Stimulated activated CD8-positive, alpha-beta memory T cell treated with anti-CD3 and anti-CD28 coated beads, Interleukin-12 subunit alpha, Interleukin-12 subunit beta, amount 100 ng/mL, for 4 hours (primary cell): Measurements from ENCODE around the gene B4GALNT3.
"Not testable (repeated sequence)": the region's sequence is repeated elsewhere in the genome, so short reads cannot be mapped to it uniquely, and the experiment has no call there.

Source experiments
- DNase-seq: peaks from one replicate; pipeline ENCODE4 v3.0.0-alpha.2; 2020; ENCODE audit warnings: low read depth

The B4GALNT3 gene

DNA sequence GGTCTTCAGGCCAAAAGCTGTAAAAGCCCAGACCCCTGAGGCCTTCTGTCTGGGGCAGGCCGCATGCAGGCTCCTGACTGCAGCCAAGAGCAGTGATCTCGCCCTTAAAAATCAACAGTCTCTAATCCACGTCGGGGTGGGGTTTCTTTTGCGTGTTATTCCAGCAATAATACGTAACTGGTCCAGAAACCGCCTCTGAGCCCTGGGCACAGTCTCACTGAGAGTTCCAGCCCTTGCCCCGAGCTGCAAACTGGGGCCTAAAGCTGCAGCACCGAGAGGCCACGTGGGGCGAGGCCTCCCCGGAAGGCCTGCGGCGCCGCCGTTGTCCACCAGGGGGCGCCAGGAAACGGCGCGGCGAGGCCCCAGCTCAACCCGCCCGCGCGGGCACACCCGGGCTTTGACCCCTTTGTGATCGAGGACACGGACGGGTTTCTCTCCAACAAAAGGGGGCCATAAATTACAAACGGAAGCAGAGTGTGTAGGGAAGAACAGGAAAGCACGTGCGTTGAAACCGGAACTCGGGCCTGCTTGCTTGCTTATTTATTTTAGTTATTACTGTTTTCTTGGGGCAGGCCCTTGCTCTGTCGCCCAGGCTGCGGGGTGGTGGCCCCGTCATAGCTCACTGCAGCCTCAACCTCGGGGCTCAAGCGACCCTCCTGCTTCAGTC, 116.3 kb downstream of the B4GALNT3 start:
- DNase-seq: peak; percentile 78

DNA sequence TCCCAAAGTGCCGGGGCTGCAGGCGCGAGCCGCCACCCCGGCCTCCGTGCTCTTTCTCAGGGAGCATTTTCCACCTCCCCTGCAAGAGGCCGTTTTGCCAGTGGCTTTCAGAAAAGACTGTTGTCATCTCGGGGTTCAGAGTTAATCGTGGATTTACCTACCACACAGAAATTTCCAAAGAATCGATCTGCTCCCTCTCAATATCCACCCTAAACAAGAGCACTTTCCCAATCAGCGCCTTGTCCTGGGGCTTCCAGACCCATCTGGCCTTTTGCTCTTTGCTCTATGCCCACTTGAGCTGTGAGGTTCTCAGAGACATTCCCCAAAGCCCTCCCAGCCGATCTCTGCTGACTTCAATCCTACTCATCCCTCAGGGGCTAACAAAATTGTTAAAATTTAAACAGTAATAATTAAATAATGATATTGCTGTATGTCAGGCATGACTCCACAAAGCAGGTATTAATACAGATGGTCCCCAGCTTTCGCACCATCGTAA, 116.9 kb downstream of the B4GALNT3 start:
- no peak for DNase-seq

GRCh38 chr12:577994-578747, 118.4 kb downstream of the B4GALNT3 start:
- not testable (repeated sequence) for DNase-seq

GRCh38 chr12:578748-579419, 119.1 kb downstream of the B4GALNT3 start:
- DNase-seq: no peak

- DNase-seq: no peak
Measured at GRCh38 chr12:579420-580110, 119.8 kb downstream of the B4GALNT3 start.

DNA sequence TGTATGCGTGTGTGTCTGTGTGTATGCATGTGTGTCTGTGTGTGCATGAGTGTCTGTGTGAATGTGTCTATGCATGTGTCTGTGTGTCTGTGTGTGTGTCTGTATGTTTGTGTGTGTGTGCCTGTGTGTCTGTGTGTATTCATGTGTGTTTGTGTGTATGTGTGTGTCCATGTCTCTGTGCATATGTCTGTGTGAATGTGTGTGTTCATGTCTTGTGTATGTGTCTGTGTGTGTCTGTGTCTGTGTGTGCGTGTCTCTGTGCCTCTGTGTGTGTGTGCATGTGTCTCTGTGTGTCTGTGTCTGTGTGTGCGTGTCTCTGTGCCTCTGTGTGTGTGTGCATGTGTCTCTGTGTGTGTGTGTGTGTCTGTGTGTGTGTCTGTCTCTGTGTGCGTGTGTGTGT, 121.1 kb downstream of the B4GALNT3 start:
- DNase-seq: no peak

DNA sequence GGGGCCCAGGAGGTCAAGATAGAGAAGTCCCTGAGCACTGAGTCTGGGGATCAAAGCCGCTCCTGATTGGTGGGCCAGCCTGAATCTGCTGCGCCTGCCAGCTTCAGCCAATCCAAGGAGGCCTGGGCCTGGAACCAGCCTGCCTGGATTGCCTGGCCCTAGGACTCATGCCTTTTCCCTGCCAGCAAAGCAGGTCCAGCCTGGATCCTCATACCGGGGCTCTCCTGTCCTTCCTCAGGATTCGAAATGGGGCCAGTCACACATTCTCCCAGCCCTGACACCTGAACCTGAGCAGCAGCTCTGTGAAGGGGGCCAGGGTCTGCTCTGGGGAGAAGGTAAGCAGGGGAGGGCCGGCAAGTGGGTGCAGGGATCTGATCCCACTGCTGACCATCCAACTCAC, 121.6 kb downstream of the B4GALNT3 start:
- no peak for DNase-seq

DNA sequence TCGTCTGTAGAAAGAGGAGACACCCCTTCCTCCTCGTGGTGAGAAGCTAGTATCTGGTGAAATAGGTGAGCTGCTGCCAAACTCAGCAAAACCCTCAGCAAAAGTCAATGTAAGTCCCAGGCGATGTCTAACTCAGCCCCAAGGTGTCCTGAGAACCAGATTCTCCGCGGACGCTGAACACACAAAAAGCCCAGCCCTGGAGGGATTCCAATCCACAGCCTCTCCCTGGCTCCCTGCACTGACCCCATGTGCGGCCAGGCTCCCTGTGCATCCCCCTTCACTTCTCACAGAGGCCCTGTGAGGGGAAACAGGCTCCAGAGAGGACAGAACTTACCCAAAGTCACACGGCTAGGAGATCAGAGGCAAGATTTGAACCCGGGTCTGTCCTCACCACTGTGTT, 122.0 kb downstream of the B4GALNT3 start:
- no peak for DNase-seq

GRCh38 chr12:583251-583869, 123.6 kb downstream of the B4GALNT3 start:
- DNase-seq: no peak

DNA sequence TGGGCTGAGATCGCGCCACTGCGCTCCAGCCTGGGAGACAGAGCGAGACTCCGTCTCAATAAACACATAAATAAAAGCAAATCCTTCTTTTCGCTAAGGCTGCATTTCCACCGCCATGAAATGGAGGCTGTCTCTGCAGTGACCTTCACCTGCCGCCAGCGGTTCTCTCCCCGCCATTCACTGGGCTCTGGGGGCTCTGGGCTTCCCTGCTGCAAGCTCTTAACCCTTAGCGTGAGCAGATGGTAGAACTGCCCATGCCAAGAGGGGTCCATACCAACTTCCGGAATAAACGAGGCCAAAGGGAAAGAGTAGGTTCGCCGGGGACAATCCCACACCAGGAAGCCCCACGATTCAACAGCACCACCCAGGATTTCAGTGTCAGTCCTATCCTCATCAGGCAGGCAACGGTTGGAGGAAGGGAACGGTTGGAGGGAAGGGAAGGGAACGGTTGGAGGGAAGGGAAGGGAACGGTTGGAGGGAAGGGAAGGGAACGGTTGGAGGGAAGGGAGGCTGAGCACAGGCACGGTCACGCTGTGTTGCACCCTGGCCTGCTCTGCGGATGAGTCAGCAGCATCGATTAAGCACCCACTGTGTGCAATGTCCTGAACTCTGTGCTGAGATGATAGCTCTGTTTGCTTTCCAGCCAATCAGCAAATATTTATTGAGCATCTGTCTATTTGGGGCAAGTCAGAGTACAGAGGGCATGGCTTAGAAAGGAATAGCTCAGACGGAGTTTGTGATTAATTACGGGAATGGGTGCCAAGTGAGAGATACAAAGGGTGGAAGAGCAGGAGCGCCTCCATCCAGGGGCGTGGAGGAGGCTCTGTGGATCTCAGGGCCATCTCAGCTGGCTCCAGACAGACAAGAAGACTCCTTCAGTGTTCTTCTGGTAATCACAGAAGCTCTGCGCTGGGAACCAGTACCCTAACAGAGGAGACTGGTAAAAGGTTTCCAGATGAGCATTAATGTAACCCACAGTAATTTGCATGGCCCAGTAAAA, 125.6 kb downstream of the B4GALNT3 start:
- no peak for DNase-seq

DNA sequence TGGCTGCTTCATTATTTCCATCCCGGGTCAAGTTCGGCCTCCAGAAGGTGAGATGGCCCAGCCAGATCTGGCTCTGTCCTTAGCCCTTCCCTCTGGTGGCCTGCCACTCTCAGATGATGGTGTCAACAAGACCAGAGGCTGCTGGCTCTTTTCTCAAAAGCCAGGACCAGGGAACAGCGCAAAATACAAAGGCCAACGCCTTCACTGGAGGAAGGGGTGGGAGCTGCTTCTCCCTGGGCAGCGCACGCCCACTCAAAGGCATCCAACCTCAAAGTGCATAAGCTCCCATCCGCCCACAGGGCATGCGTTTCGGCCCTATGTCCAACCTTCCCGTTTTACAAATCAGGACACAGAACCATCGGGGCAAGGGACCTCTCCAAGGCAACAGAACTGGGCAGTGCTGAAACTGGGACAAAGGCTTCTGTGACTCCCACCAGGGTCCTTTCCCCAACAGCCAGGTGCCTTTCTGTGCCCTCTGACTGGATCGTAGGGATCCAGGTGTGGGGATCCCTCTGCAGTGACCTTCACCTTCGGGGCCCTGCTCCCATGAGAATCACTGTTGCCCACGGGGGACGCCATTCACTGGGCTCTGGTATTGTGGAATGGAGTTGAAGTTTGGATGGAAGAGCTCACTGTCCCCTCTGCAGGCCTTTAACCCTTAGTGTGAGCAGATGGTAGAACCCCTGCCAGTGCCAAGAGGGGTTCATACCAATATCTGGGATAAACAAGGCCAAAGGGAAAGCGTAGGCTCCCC, 126.8 kb downstream of the B4GALNT3 start:
- no peak for DNase-seq

GRCh38 chr12:587132-588023, 127.6 kb downstream of the B4GALNT3 start:
- DNase-seq: no peak

DNA sequence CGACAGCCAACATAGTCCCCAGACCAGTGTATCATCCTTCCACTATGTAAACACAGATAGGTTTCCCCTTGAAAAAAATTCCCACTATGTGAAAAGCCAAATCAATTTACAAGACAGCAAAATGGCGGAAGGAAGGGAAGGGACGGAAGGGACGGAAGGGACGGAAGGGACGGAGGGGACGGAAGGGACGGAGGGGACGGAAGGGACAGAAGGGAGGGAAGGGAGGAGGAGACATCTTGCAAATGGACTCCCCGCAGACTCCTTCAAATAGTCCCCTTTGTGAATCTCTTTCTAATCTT, 128.2 kb downstream of the B4GALNT3 start:
- no peak for DNase-seq

GRCh38 chr12:588646-589045, 128.9 kb downstream of the B4GALNT3 start:
- DNase-seq: no peak

- DNase-seq: no peak
Measured at GRCh38 chr12:590206-590750, 130.5 kb downstream of the B4GALNT3 start.

DNA sequence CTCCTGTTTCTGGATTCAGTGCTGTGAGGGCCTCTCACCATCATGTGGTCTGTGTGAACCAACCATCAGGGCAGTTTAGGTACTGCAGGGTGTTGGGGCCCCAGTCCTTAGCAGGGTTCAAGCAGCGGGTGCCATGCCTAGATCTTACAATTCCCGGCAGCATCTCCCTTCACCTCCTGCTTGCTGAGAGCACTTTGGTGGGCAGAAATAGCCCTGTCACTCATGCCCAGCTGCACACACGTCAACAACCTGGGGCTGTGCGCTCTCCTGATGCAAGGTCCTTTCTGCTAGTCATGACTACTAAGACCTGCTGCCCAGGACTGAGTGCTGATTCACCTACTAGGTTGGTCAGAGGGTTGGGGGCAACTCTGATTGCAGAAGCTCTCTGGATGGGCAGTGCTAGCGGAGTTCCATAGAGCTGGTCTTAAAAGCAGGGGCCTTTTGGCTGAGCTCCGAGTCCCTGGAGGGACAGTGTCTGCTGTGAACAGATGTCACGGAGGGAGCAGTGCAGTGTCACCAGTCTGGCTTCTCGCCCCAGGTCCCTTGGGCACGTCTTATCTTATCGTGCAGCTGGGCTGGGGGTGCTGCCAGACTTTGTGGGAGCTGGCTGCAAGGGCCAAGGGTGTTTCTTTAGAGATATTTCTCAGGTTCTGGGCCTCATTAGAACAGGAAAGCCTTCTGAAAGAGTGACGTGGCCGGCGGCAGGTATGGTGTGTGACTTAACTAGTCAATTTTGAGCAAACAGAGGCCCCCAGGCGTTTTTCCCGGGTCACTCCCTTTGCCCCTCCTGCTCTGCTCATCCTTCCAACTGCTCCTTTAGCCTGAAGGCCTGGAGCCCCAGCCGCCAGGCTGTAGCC, 131.7 kb downstream of the B4GALNT3 start:
- no peak for DNase-seq

DNA sequence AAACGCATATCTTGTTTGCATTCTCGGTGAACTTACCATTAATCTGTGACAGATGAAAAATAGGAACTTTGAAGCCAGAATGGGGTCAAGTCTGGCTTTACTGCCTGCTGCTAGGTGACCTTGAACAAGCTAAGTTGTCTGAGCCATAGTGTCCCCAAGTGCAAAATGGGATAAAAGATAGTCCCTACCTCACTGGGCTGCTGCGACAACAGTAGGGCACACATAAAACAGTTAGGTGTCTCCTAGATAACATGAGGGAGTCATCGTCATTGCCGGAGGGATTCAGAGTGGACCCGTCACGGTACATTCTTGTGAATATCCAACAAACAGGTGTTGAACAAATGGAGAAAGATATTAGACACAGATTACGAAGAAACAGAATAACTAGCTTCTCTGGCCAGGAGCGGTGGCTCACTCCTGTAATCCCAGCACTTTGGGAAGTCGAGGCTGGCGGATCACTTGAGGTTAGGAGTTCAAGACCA, 132.3 kb downstream of the B4GALNT3 start:
- no peak for DNase-seq
